Measurements from ENCODE around the gene MRPL32.

GRCh38 chr7:42945821-42946626, 13.8 kb downstream of the MRPL32 start:
- TF ChIP-seq CTCF (IDR thresholded peaks at IDR 0.05), result no peak
- no peak for TF ChIP-seq POLR2A (IDR thresholded peaks at IDR 0.05)
